Measurements from ENCODE around the gene C1orf21. TPM values are rescaled to one million over a fixed set of nuclear protein-coding genes. Genes with fewer than 3 reads are reported as not detected.
A peak's percentile ranks its signal among the peaks of the same experiment; 100 is the strongest.
"Not testable (repeated sequence)": the region's sequence is repeated elsewhere in the genome, so short reads cannot be mapped to it uniquely, and the experiment has no call there.

The C1orf21 gene
- total RNA-seq (42.4 and 53.0 TPM in 2 replicates), polyA plus RNA-seq (57.3 and 95.4 TPM in 2 replicates), polyA minus RNA-seq (ENCODE audit: low replicate concordance) (2.1 and 7.7 TPM in 2 replicates)
- 46.9 and 95.4 TPM in 2 replicates for polyA plus RNA-seq (2012)

GRCh38 chr1:184386312-184387068 lies at the start of gene C1orf21:
Gene C1orf21 (plus strand): TSS chr1:184387029. CDS start chr1:184477510, 90,481 bp downstream.
- peak within 1 kb of the TSS; percentile 72 for H3K27ac ChIP-seq (ENCODE audit: insufficient read depth, low read length)
- no peaks in the 10 kb centered on the region for H3K9me3 ChIP-seq (ENCODE audit: control insufficient read depth, insufficient read depth, low read depth, low read length)
- peak within 1 kb of the TSS; percentile 67 for H3K4me2 ChIP-seq (ENCODE audit: extremely low read depth, insufficient read depth, low read length)
- peaks cover 2% of the 10 kb centered on the region for H3K4me1 ChIP-seq (ENCODE audit: control insufficient read depth, extremely low read depth, insufficient read depth, low read length)
- H4K20me1 ChIP-seq (ENCODE audit: control insufficient read depth, extremely low read depth, insufficient read depth, low read length), result no peaks in the 10 kb centered on the region
- peaks cover 30% of the 10 kb centered on the region for H3K79me2 ChIP-seq (ENCODE audit: control insufficient read depth, insufficient read depth, low read length)
- H3K36me3 ChIP-seq (ENCODE audit: control insufficient read depth, insufficient read depth, low read length), result no peaks in the 10 kb centered on the region
- H3K9ac ChIP-seq (ENCODE audit: insufficient read depth, low read length), result peak within 1 kb of the TSS; percentile 78
- DNase-seq (ENCODE audit: low read depth in 2 of 2), result peak; percentile 85 to 92
- H3K27me3 ChIP-seq (ENCODE audit: control insufficient read depth, insufficient read depth, low read length), result no peaks in the 10 kb centered on the region
- peak within 1 kb of the TSS; percentile 47 to 97 (median 74) for H3K4me3 ChIP-seq (replicated peaks in 1 of 4; ENCODE audit: control extremely low read depth in 1 of 4, insufficient read depth in 1 of 4, low read depth in 3 of 4, low read length in 4 of 4)
- H2AFZ ChIP-seq (ENCODE audit: low read length), result peak within 1 kb of the TSS; percentile 69
- no peak for TF ChIP-seq EZH2 (IDR thresholded peaks at IDR 0.05; ENCODE audit: low read length, missing control alignments)
- no peak for TF ChIP-seq CTCF (conservative IDR thresholded peaks at IDR 0.05 in 1 of 2, IDR thresholded peaks at IDR 0.05 in 1 of 2; ENCODE audit: low read depth in 1 of 2, low read length in 2 of 2)

GRCh38 chr1:184337865-184338264 lies 49.0 kb upstream of the C1orf21 start:
- H3K9me3 ChIP-seq (ENCODE audit: control insufficient read depth, insufficient read depth, low read depth, low read length); H2AFZ ChIP-seq (ENCODE audit: low read length); H3K4me2 ChIP-seq (ENCODE audit: extremely low read depth, insufficient read depth, low read length); DNase-seq (ENCODE audit: low read depth in 2 of 2); H3K4me3 ChIP-seq (replicated peaks in 1 of 4; ENCODE audit: control extremely low read depth in 1 of 4, insufficient read depth in 1 of 4, low read depth in 3 of 4, low read length in 4 of 4); H3K36me3 ChIP-seq (ENCODE audit: control insufficient read depth, insufficient read depth, low read length); H3K4me1 ChIP-seq (ENCODE audit: control insufficient read depth, extremely low read depth, insufficient read depth, low read length); H4K20me1 ChIP-seq (ENCODE audit: control insufficient read depth, extremely low read depth, insufficient read depth, low read length); H3K9ac ChIP-seq (ENCODE audit: insufficient read depth, low read length); H3K79me2 ChIP-seq (ENCODE audit: control insufficient read depth, insufficient read depth, low read length); H3K27ac ChIP-seq (ENCODE audit: insufficient read depth, low read length); H3K27me3 ChIP-seq (ENCODE audit: control insufficient read depth, insufficient read depth, low read length): not testable (repeated sequence)

- Histone ChIP-seq H3K79me2 (ENCODE audit: control insufficient read depth, insufficient read depth, low read length) (no peaks in the 10 kb centered on the region), H3K4me1 (ENCODE audit: control insufficient read depth, extremely low read depth, insufficient read depth, low read length) (no peaks in the 10 kb centered on the region), H3K9me3 (ENCODE audit: control insufficient read depth, insufficient read depth, low read depth, low read length) (no peaks in the 10 kb centered on the region), H3K36me3 (ENCODE audit: control insufficient read depth, insufficient read depth, low read length) (no peaks in the 10 kb centered on the region), H3K4me3 (replicated peaks in 1 of 4; ENCODE audit: control extremely low read depth in 1 of 4, insufficient read depth in 1 of 4, low read depth in 3 of 4, low read length in 4 of 4) (no peak overlapping the region), H3K27me3 (ENCODE audit: control insufficient read depth, insufficient read depth, low read length) (no peaks in the 10 kb centered on the region), H3K27ac (ENCODE audit: insufficient read depth, low read length) (no peak overlapping the region), H2AFZ (ENCODE audit: low read length) (no peak overlapping the region), H3K9ac (ENCODE audit: insufficient read depth, low read length) (no peak overlapping the region), H3K4me2 (ENCODE audit: extremely low read depth, insufficient read depth, low read length) (no peak overlapping the region), H4K20me1 (ENCODE audit: control insufficient read depth, extremely low read depth, insufficient read depth, low read length) (no peaks in the 10 kb centered on the region)
- peak in 1 of 2 donors; percentile 9 for DNase-seq (ENCODE audit: low read depth in 2 of 2)
- TF ChIP-seq EZH2 (IDR thresholded peaks at IDR 0.05; ENCODE audit: low read length, missing control alignments) (no peak), CTCF (conservative IDR thresholded peaks at IDR 0.05 in 1 of 2, IDR thresholded peaks at IDR 0.05 in 1 of 2; ENCODE audit: low read depth in 1 of 2, low read length in 2 of 2) (peak; percentile 9 to 38)
These were observed 45.8 kb upstream of the C1orf21 start for GRCh38 chr1:184340984-184341383.

Data from fibroblast of lung (primary cell).